GM10266 (cell line): ENCODE measurements around the gene ABCA7.
A peak's percentile ranks its signal among the peaks of the same experiment; 100 is the strongest.

Source experiments
- DNase-seq: peaks from one replicate; pipeline ENCODE4 v3.0.0; 2012; ENCODE audit errors: extremely low spot score
- TF ChIP-seq, protein P1 (sequence below): IDR thresholded peaks from 2 replicates; pipeline ENCODE4 v1.5.1; 2012; ENCODE audit warnings: mild to moderate bottlenecking, low read depth; ENCODE audit not compliant: control insufficient read depth, insufficient read depth; ENCODE audit errors: missing control alignments

The ABCA7 gene

DNA sequence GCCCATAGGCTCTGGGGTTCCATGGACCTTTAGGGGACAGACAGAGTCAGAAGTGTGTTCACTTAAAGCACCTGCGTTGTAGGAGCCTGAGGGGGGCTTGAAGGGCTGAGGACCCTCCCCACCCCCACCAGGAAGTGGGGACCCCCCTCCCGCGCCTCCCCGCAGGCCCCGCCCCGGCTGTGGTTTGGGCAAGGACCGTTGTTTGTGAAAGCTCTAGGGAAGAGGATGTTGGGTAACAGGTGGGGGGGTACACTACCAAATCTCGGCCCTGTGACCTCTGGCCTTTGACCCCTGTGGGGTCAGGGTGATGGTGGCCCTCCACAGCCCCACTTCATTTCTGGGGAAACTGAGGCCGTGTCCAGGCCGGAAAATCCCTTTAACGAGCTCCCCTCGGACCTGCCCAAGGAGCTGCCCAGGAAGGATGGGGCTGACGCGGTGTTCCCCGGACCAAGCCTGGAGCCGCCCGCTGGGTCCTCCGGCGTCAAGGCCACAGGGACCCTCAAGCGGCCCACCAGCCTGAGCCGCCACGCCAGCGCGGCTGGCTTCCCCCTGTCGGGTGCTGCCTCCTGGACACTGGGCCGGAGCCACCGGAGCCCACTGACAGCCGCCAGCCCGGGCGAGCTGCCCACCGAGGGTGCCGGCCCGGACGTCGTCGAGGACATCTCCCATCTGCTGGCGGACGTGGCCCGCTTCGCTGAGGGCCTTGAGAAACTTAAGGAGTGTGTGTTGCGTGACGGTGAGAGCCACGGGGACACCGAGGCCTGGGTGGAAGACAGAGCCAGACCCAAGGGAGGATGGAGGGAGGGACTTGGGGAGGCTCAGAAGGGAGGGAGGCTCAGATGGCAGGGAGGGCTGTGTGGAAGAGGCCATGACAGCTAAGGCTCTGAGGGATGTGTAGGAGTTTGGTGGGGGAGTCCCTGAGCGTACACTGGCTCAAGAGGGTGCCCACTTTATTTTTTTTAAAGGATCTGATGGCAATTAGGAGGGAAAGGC is 28.4 kb downstream of the ABCA7 start:
- DNase-seq, result peak; percentile 71
- TF ChIP-seq, protein P1, sequence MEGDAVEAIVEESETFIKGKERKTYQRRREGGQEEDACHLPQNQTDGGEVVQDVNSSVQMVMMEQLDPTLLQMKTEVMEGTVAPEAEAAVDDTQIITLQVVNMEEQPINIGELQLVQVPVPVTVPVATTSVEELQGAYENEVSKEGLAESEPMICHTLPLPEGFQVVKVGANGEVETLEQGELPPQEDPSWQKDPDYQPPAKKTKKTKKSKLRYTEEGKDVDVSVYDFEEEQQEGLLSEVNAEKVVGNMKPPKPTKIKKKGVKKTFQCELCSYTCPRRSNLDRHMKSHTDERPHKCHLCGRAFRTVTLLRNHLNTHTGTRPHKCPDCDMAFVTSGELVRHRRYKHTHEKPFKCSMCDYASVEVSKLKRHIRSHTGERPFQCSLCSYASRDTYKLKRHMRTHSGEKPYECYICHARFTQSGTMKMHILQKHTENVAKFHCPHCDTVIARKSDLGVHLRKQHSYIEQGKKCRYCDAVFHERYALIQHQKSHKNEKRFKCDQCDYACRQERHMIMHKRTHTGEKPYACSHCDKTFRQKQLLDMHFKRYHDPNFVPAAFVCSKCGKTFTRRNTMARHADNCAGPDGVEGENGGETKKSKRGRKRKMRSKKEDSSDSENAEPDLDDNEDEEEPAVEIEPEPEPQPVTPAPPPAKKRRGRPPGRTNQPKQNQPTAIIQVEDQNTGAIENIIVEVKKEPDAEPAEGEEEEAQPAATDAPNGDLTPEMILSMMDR, result no peak

DNA sequence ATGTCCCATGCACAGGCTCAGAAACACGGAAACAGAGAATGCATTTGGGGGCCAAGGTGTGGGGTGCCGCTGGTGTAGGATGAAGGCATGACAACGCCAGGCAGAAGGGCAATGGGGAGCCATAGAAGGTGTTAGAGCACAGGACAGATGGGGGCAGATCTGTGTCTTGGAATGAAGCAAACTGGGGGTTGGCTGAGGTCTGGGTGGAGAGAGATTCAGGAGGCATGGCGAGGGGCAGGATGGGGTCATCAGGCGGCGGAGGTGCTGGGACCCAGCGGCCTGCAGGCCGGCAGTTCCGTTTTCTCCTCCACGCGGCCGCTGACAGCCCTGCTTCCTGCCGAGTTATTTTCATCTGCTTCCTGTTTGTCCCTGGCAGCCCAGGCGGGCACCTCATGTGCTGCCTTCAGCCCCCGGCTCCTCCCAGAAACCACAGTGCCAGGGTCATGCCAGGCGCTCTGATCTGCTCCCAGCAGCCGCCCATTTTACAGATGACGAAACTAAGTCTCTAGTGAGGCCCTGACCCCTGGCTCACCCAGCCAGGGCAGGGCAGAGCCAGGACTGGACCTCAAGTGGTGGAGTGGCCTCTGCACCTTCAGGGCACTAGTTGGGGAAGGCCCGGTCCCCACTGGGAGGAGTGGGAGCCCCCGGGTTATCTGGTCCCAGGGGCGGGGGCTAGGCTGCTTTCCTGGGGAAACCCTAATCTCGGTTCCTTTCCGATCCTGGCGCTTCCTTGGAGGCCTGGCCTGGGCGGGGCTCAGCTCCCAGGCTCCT is 29.3 kb downstream of the ABCA7 start:
- TF ChIP-seq, protein P1, result no peak
- DNase-seq, result peak; percentile 73

- TF ChIP-seq, protein P1, result no peak
- no peak for DNase-seq
These were observed 30.6 kb downstream of the ABCA7 start for GRCh38 chr19:1070576-1070930.

GRCh38 chr19:1070931-1071791 is 31.3 kb downstream of the ABCA7 start:
- no peak for DNase-seq
- TF ChIP-seq, protein P1, result no peak

DNA sequence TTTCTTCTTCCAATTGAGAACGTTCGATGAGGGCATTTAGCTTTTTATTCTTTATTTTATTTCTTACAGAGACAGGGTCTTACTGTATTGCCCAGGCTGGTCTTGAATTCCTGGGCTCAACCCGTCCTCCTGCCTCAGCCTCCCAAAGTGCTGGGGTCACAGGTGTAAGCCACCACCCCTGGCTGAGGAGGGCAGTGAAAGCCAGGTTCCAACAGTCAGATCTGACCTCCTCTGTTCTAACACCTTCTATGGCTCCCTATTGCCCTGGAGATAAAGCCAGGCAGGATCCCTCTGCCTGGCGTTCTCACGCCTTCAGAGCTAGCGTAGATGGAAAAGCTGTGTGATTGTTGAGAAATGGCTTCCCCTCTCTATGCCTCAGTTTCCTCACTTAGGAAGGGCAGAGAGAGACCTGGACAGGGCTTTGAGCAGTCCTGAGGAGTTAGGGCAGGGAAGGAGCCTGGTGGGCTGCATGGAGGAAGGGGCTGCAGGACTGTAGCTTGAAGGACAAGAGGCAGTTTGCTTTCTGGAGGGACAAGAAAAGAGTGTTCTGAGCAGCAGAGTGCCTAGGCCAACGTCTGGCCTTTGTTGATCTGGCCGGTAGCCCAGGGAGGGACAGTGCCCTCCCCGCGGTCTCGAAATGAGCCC is 32.6 kb downstream of the ABCA7 start:
- no peak for DNase-seq
- TF ChIP-seq, protein P1, result no peak

- DNase-seq, result no peak
- TF ChIP-seq, protein P1, result no peak
These were observed 33.4 kb downstream of the ABCA7 start for GRCh38 chr19:1073063-1073955.
